NB4 (cell line): ENCODE measurements around the gene KRT17.

Experiments
- MYC ChIP-seq: IDR thresholded peaks from 2 replicates; pipeline ENCODE4 v1.6.1; 2011; ENCODE audit warnings: low read depth, low read length
- POLR2A ChIP-seq: IDR thresholded peaks from 2 replicates; pipeline ENCODE4 v1.6.1; 2011; ENCODE audit warnings: mild to moderate bottlenecking; ENCODE audit not compliant: insufficient read length; ENCODE audit errors: extremely low read depth
- TF ChIP-seq, protein P1 (sequence below): IDR thresholded peaks from one replicate; pipeline ENCODE4 v1.5.1; 2012; ENCODE audit warnings: low read depth, low read length

GRCh38 chr17:41657176-41657754, 32.9 kb upstream of the KRT17 start:
- TF ChIP-seq, protein P1, sequence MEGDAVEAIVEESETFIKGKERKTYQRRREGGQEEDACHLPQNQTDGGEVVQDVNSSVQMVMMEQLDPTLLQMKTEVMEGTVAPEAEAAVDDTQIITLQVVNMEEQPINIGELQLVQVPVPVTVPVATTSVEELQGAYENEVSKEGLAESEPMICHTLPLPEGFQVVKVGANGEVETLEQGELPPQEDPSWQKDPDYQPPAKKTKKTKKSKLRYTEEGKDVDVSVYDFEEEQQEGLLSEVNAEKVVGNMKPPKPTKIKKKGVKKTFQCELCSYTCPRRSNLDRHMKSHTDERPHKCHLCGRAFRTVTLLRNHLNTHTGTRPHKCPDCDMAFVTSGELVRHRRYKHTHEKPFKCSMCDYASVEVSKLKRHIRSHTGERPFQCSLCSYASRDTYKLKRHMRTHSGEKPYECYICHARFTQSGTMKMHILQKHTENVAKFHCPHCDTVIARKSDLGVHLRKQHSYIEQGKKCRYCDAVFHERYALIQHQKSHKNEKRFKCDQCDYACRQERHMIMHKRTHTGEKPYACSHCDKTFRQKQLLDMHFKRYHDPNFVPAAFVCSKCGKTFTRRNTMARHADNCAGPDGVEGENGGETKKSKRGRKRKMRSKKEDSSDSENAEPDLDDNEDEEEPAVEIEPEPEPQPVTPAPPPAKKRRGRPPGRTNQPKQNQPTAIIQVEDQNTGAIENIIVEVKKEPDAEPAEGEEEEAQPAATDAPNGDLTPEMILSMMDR, result no peak
- TF ChIP-seq POLR2A (no peak), MYC (no peak)
